GM19099 (cell line): ENCODE data around the gene IRAK2.

Experiments used
- POLR2A ChIP-seq: IDR thresholded peaks from 3 replicates; pipeline ENCODE4 v1.6.1; 2011; ENCODE audit warnings: low read depth; ENCODE audit not compliant: insufficient read length; ENCODE audit errors: extremely low read depth

IRAK2 gene

DNA sequence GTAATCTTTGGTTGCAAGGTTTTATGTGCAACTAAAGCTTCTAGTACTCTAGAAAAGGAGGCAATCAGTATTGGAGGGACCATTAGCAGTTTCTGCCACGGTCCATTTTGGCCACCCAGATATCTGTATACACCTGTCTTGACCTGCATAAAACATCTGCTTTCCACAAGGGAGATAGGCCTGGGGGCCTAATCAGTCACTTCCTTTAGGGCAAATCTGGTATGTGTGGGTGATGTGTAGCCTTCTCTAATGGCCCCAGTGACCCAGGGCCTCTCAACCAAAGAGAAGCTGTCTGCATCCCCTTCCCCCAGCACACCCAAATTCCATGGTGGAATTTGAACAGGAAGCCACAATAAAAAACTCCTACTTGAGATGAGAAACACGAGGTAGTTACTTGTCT is 19.5 kb downstream of the IRAK2 start:
- TF ChIP-seq POLR2A: no peak

DNA sequence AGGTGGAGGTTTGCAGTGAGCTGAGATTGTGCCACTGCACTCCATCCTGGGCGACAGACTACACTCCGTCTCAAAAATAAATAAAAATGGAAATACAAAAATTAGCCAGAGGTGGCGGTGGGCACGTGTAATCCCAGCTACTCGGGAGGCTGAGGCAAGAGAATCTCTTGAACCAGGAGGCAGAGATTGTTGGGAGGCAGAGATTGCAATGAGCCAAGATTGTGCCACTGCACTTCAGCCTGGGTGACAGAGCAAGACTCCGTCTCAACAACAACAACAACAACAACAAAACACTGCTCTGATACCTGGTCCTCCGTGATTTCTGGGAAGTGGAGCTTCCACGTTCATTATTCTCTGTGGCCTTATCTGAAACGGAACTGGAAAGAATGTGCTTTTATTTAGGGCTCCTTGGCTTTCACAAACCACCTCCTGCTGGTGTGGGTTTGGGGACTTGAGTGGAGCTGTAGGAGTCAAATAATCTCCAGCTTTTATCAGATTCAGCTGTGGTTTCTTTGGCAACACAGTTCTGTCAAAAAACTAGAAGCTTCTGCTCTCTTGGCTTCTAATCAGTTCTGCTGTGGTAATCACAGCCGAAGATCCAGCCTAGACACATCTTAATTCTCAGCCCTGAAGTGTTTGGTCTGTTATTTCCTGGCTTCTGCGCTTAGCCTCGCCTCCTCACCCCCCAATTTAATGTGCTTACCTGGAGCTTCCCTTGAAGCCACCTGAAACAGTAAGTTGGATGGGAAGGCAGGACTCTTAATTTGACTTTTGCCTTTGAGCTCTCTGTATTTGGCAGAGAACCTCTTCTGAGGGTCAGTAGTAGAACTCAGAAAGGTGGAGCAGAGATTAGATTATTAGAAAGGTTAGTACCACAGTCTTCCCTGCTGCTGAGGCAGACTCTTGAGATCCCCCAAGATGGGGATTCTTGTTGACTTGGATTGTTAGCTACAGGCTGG is 21.4 kb downstream of the IRAK2 start:
- TF ChIP-seq POLR2A: no peak

GRCh38 chr3:10187290-10187876 is 22.7 kb downstream of the IRAK2 start:
- TF ChIP-seq POLR2A: no peak

- TF ChIP-seq POLR2A: no peak
Measured at GRCh38 chr3:10187944-10188343, 23.2 kb downstream of the IRAK2 start.

DNA sequence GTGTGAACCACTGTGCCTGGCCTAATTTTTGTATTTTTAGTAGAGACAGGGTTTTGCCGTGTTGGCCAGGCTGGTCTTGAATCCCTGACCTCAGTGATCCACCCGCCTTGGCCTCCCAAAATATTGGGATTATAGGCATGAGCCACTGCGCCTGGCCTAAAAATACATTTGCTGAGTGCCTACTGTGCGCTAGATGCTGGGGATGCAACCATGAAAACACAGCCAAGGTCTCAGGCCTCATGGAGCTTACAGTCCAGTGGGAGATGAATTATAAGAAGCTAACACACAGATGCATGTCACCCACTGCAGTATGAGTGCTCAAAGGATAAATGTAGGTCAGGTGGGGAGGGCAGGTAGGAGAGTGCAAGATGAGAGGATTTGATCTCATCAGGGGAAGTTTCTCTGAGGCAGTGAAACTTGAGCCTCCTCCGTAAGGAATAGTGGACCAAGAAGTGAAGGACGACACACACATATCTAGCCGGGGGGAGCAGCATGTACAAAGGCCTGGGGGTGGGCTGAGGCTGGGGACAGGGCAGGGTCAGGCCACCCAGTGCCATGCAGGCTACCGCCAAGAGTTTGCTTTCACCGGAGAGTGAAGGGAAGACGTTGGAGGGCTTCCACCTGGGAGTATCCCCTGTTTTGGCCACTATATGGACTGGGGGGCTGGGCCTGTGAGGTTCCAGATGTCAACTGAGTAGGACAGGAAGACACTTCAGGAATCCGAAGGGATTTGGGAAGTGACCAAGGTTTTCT is 24.3 kb downstream of the IRAK2 start:
- TF ChIP-seq POLR2A: no peak

DNA sequence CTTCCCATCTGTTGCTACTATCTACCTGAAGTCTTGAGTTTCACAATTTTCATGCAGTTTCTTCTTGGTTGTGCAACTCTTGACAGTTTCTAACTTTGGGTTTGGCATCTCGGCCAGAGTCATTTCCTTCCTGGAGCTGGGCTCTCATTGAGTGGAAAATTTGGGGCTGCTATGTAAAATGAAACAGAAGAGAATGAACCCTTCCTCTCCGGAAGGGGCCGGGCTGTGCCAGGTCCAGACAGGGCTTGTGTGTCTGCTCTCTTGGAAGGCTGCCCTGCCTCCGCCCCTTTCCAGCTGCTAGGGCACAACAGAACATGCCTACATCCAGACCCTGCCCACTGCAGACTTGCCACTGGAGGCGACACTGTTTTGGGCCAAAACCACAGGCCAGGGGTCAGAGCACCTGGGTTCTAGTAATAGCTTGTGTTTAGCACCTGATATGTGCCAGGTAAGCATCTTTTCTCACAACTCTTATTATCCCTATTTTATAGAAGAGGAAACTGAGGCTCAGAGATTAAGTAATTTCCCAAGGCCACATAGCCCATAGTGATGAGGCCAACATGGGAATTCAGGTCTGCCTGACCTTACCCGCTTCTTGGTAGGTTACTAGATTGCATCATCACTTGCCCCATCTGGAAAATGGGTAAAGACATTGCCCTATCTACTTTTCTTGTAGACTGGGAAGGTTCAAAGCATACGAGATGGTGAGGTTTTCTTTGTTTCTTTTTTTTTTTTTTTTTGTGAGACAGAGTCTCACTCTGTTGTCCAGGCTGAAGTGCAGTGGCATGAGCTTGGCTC is 25.0 kb downstream of the IRAK2 start:
- TF ChIP-seq POLR2A: no peak

- TF ChIP-seq POLR2A: no peak
Measured at GRCh38 chr3:10192953-10193691, 28.4 kb downstream of the IRAK2 start.

- TF ChIP-seq POLR2A: no peak
Measured at GRCh38 chr3:10193692-10194327, 29.1 kb downstream of the IRAK2 start.

DNA sequence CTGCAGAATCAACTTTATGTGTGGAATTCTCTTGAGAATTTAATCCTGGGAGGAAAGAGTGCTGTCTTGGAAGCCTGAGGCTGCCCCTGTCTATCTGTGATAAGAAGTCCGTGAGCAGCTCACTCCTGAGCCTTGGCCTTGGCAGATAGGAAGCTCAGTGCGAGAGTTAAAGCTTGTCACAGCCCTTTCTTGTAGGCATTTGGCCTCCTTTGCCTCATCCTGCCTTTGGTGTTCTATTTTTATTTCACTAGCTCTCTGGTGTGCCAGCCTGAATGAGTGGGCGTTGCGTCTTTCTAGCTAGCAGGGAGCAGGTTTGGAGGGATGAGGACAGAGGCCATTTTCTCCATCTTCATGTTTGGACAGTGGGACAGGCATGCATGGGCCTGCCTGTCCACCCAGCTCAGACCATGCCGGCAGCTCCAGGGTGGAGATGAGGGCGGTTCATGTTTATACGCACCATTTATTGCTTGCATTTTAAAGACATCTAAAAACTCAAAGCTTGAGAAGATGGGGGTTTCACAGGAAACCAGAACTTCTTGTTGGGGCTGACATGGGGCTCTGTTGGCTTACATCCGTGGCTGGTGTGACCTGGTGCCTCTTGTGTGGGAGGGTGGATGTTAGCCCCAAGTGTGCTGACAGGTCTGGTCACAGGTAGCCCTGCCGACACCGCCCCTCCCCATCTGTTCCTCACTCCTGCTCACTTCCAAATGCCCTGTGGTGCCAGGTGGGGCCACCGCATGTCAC is 29.8 kb downstream of the IRAK2 start:
- TF ChIP-seq POLR2A: no peak

GRCh38 chr3:10195366-10196089 is 30.8 kb downstream of the IRAK2 start:
- TF ChIP-seq POLR2A: no peak

- TF ChIP-seq POLR2A: peak; percentile 34
Measured at GRCh38 chr3:10196389-10197052, 31.8 kb downstream of the IRAK2 start.

- no peak for TF ChIP-seq POLR2A
Measured at GRCh38 chr3:10198226-10198625, 33.5 kb downstream of the IRAK2 start.
